ENCODE measurements around the gene CLASRP.

- TF ChIP-seq EZH2 (optimal IDR thresholded peaks at IDR 0.05; ENCODE audit: low read depth, low read length) = no peak
- TF ChIP-seq, protein P1, sequence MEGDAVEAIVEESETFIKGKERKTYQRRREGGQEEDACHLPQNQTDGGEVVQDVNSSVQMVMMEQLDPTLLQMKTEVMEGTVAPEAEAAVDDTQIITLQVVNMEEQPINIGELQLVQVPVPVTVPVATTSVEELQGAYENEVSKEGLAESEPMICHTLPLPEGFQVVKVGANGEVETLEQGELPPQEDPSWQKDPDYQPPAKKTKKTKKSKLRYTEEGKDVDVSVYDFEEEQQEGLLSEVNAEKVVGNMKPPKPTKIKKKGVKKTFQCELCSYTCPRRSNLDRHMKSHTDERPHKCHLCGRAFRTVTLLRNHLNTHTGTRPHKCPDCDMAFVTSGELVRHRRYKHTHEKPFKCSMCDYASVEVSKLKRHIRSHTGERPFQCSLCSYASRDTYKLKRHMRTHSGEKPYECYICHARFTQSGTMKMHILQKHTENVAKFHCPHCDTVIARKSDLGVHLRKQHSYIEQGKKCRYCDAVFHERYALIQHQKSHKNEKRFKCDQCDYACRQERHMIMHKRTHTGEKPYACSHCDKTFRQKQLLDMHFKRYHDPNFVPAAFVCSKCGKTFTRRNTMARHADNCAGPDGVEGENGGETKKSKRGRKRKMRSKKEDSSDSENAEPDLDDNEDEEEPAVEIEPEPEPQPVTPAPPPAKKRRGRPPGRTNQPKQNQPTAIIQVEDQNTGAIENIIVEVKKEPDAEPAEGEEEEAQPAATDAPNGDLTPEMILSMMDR (IDR thresholded peaks at IDR 0.05; ENCODE audit: low read length) = no peak
Measured at GRCh38 chr19:45100846-45101252, 62.0 kb downstream of the CLASRP start.
